GM12864 (cell line): ENCODE results near the gene UQCR11.

Experiments
- DNase-seq: peaks from one replicate; pipeline ENCODE4 v3.0.0-alpha.2; 2011; ENCODE audit warnings: low read depth
- H3K4me3 ChIP-seq: 2 replicates; pipeline ENCODE4 v1.5.1; 2011; ENCODE audit warnings: mild to moderate bottlenecking, low read depth, low read length, control low read depth
- TF ChIP-seq, protein P1 (sequence below): IDR thresholded peaks from 2 replicates; pipeline ENCODE4 v1.5.1; 2011; ENCODE audit warnings: low read depth, mild to moderate bottlenecking, moderate library complexity, low read length, control low read depth, inconsistent platforms; ENCODE audit errors: missing control alignments

Gene UQCR11

DNA sequence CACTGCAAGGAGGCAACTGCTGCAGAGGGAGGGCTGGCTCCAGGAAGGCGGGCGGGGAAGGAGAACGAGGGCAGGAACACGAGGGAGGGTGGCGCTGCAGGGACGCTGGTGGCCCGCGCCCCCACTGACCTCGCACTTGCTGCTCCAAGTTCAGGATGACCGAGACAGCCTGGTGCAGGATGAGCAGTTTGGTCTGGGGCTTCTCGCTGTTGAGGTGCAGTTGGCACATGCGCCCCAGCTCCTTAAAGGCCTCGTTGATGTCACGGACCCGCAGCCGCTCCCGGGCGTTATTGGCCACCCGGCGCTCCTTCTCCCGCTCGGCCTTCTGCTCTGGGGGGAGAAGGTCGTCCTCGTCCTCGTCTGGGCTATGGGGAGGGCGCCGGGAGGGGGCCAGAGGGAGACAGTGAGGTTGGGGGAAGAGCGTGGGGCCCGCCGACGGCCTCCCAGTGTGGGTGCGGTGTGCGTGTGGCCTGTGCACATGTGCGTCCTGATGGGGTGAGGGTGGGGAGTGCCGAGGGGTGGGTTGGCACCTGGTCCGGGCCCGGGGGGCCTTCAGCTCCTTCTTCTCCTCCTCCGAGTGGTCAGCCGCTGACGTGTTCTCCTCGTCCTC is 10.0 kb upstream of the UQCR11 start:
- no peak overlapping the region for H3K4me3 ChIP-seq
- no peak for DNase-seq
- TF ChIP-seq, protein P1, sequence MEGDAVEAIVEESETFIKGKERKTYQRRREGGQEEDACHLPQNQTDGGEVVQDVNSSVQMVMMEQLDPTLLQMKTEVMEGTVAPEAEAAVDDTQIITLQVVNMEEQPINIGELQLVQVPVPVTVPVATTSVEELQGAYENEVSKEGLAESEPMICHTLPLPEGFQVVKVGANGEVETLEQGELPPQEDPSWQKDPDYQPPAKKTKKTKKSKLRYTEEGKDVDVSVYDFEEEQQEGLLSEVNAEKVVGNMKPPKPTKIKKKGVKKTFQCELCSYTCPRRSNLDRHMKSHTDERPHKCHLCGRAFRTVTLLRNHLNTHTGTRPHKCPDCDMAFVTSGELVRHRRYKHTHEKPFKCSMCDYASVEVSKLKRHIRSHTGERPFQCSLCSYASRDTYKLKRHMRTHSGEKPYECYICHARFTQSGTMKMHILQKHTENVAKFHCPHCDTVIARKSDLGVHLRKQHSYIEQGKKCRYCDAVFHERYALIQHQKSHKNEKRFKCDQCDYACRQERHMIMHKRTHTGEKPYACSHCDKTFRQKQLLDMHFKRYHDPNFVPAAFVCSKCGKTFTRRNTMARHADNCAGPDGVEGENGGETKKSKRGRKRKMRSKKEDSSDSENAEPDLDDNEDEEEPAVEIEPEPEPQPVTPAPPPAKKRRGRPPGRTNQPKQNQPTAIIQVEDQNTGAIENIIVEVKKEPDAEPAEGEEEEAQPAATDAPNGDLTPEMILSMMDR = no peak

DNA sequence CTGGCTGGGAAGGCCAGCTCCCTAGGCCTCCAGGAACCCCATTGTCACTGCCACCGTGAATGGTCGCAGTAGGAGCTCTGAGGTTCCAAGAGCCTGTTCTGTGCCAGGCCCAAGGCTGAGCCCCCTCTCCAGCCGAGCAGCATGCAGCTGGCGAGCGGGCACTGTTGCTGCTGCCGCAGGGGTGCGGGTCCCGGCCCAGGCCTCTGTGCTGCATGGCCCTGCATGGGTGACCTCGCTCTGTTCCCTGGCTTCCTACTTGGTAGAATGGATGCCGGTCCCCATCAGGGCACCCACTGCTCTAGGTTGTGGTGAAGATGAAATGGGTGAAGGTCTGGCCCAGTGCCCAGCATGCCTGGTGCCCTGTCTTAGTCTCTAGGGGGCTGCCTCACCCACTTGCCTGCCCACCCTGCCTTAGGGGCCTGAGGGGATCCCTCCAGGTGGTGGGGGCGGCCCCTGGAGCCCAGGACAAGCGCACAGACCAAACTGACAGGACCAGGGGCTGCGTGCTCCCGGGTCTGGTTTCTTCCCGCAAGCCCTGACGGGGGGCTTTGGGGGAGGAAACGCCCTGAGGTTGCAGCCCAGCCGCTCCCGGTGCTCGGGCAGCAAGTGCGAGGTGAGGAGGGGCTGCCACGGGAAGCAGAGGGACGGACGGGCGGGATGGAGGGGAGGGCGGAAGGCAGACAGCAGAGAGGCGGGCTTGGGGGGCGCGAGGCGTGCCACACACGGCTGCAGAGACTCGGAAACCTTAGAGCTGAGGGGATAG is 8.7 kb upstream of the UQCR11 start:
- no peak overlapping the region for H3K4me3 ChIP-seq
- no peak for DNase-seq
- TF ChIP-seq, protein P1 = no peak

DNA sequence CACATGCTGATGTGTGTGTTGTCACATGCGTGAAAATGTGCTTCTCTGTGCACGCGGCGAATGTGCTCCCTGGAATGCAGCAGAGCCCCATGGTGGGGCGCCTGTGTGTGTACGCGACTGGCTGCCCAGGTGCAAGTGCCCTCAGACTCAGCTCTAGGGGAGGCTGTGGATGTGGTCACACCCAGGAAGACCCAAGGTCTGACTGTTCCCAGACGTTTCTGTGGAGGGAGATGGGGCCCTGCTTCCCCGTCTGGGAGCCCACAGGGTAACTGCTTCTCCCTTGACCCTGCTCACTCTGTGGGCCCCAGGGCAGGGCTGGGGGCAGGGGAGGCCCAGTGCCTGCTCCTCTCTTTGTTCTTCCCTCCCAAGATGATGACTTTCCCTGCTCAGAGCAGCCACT is 7.9 kb upstream of the UQCR11 start:
- no peak overlapping the region for H3K4me3 ChIP-seq
- TF ChIP-seq, protein P1 = no peak
- DNase-seq = no peak

DNA sequence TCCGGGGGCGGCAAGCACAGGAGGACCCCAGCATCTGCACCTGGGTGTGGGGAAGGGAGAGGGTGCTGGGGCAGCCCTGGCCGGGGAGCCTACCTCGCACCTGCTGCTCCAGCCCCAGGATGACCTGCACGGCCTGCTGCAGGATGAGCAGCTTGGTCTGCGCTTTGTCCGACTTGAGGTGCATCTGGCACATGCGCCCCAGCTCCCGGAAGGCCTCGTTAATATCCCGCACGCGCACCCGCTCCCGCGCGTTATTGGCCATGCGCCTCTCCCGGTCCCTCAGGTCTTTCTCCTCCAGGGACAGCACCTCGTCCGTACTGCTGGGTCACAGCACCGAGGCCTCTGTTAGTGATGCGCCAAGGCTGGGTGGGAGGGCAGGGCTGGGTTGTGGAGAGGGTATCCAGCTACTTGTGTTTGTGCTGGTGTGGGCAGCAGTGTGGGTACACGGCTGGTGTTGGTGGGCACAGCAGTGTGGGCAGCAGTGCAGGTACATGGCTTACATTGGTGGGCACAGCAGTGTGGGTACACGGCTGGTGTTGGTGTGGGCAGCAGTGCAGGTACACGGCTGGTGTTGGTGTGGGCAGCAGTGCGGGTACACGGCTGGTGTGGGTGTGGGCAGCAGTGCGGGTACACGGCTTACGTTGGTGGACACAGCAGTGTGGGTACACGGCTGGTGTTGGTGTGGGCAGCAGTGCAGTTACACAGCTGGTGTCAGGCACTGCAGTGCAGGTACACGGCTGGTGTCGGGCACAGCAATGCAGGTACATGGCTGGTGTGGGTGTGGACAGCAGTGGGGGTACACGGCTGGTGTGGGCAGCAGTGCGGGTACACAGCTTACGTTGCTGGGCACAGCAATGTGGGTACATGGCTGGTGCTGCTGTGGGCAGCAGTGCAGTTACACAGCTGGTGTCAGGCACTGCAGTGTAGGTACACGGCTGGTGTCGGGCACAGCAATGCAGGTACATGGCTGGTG is 7.1 kb upstream of the UQCR11 start:
- no peak overlapping the region for H3K4me3 ChIP-seq
- TF ChIP-seq, protein P1 = no peak
- no peak for DNase-seq

DNA sequence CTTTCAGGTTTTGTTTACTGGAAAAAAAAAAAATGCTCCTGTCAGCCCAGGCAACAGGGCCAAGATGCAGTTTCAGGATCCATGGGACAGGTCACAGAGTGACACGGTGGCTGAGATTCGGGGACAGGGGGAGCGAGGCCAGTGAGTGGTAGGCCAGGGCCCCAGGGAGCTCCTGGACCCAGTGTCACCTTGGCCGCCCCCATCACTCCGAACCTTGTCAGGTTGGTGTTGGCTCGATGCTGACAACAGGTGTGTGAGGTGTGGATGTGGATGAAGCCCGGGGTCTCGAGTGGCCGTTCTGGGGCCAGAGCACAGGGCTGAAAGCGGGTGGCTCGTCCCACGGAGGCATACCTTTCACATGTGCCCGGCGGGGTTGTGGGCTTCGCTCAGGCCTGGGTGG is 6.1 kb upstream of the UQCR11 start:
- H3K4me3 ChIP-seq = no peak overlapping the region
- DNase-seq = no peak
- TF ChIP-seq, protein P1 = no peak

DNA sequence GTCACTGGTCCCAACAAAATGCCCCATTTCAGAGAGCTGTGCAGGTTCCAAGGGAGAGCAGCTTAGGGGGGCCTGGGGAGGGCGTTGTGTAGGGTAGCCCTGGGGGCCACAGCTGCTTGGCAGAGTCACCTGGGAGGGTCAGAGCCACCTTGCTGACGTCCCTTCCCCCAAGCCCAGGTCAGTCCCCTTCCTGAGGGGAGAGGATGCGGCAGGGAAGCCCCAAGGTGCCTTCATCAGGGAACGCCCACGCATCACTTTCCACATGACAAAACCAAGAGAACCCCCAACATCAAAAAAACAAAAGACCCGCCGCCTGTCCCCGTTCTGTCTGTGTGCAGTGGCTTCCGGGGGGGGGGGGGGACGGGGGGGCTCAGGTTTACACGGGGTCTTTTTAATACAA is 5.3 kb upstream of the UQCR11 start:
- DNase-seq = no peak
- H3K4me3 ChIP-seq = no peak overlapping the region
- TF ChIP-seq, protein P1 = no peak
